Transverse colon (tissue), 3 donors: ENCODE results near the gene DNHD1.

Source experiments
- CTCF ChIP-seq, 5 experiments: fragments of 200-600 bp in 3 of 5; fragments of 450-650 bp in 2 of 5; sonication (generic) in 3 of 5; IDR thresholded peaks; 1 replicate in 2 of 5; 2 replicates in 3 of 5; pipeline ENCODE4 v1.5.1; 2016 to 2017; ENCODE audit warnings: antibody characterized with exemption in 5 of 5, inconsistent platforms in 3 of 5, mild to moderate bottlenecking in 2 of 5, moderate library complexity in 1 of 5
- EP300 ChIP-seq: sonication (generic); formaldehyde crosslinking; IDR thresholded peaks from one replicate; pipeline ENCODE4 v1.6.1; 2017; ENCODE audit warnings: antibody characterized with exemption, low read depth
- POLR2A ChIP-seq: fragments of 450-650 bp; IDR thresholded peaks from one replicate; pipeline ENCODE4 v1.6.1; 2016; ENCODE audit warnings: antibody characterized with exemption, mild to moderate bottlenecking, moderate library complexity

DNA sequence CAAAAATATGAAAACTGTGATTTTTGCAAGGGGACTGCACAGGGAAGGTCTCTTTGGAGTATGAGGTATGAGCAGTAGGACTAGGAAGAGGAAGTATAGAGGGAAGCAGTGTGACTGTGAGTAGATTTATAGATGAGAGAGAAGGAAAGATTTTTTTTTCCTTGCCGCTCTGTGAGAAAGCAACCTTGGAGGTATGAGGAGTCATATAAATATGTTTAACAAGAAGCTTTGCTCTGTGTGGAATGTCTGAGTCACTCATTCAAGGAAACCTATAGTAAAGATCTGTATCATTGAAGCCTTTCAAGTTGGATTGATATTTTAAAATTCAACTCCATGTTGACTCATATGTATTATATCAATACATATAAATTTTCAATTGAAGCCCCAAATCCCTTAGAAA, 26.2 kb downstream of the DNHD1 start:
- no peak for TF ChIP-seq CTCF (IDR thresholded peaks at IDR 0.05)
- TF ChIP-seq EP300, result no peak
- TF ChIP-seq POLR2A, result no peak
